NCI-H187 (cell line): ENCODE measurements around the gene PMEPA1.

ENCODE experiments used
- DNase-seq, 2 experiments: peaks; one replicate each; lab custom pipeline; 2025; lab: John Stamatoyannopoulos, UW

Gene PMEPA1

GRCh38 chr20:57676589-57677583 lies 32.9 kb downstream of the PMEPA1 start:
- DNase-seq, result peak; percentile 32 to 49

- no peak for DNase-seq
Measured at GRCh38 chr20:57675773-57676172, 34.0 kb downstream of the PMEPA1 start.

- no peak for DNase-seq
Measured at GRCh38 chr20:57672953-57673575, 36.8 kb downstream of the PMEPA1 start.

- DNase-seq, result peak; percentile 44 to 71
Measured at GRCh38 chr20:57672164-57672563, 37.7 kb downstream of the PMEPA1 start.

- no peak for DNase-seq
Measured at GRCh38 chr20:57671662-57672061, 38.2 kb downstream of the PMEPA1 start.

GRCh38 chr20:57671072-57671391 lies 38.8 kb downstream of the PMEPA1 start:
- DNase-seq, result no peak

- DNase-seq, result no peak
Measured at GRCh38 chr20:57670288-57671071, 39.3 kb downstream of the PMEPA1 start.

- DNase-seq, result no peak
Measured at GRCh38 chr20:57669632-57670031, 40.2 kb downstream of the PMEPA1 start.

- no peak for DNase-seq
Measured at GRCh38 chr20:57667924-57668782, 41.7 kb downstream of the PMEPA1 start.

- no peak for DNase-seq
Measured at GRCh38 chr20:57667388-57667787, 42.4 kb downstream of the PMEPA1 start.

GRCh38 chr20:57666834-57667157 lies 43.0 kb downstream of the PMEPA1 start:
- no peak for DNase-seq

- no peak for DNase-seq
Measured at GRCh38 chr20:57666106-57666833, 43.5 kb downstream of the PMEPA1 start.

- DNase-seq, result no peak
Measured at GRCh38 chr20:57665589-57665971, 44.2 kb downstream of the PMEPA1 start.

GRCh38 chr20:57664924-57665588 lies 44.8 kb downstream of the PMEPA1 start:
- no peak for DNase-seq

- no peak for DNase-seq
Measured at GRCh38 chr20:57664476-57664875, 45.3 kb downstream of the PMEPA1 start.

GRCh38 chr20:57663681-57664451 lies 45.9 kb downstream of the PMEPA1 start:
- no peak for DNase-seq

GRCh38 chr20:57663241-57663640 lies 46.6 kb downstream of the PMEPA1 start:
- no peak for DNase-seq

GRCh38 chr20:57662456-57663240 lies 47.2 kb downstream of the PMEPA1 start:
- no peak for DNase-seq
